SK-N-MC (cell line): Measurements from ENCODE around the gene MYO15B.

ENCODE experiments used
- EZH2 ChIP-seq: fragments of 200-600 bp; sonication (generic); IDR thresholded peaks from one replicate; pipeline ENCODE4 v1.6.1; 2017; ENCODE audit warnings: antibody characterized with exemption
- POLR2AphosphoS5 ChIP-seq: IDR thresholded peaks from 2 replicates; pipeline ENCODE4 v1.6.1; 2012; ENCODE audit warnings: mild to moderate bottlenecking, low read depth, low read length, borderline replicate concordance

GRCh38 chr17:75640556-75641119, 53.0 kb downstream of the MYO15B start:
- no peak for TF ChIP-seq POLR2AphosphoS5
- TF ChIP-seq EZH2: no peak
